Colonic mucosa (tissue), 4 donors: ENCODE results near the gene TEX9. TPM values are rescaled to one million over a fixed set of nuclear protein-coding genes. Genes with fewer than 3 reads are reported as not detected.

ENCODE experiments used
- DNase-seq: peaks from one replicate; pipeline ENCODE4 v3.0.0-alpha.2; 2020
- H3K27ac ChIP-seq: fragments of 200-600 bp; one replicate; pipeline ENCODE4 v1.8.0; 2021
- H3K27me3 ChIP-seq: fragments of 200-600 bp; one replicate; pipeline ENCODE4 v1.8.0; 2021
- H3K36me3 ChIP-seq: fragments of 200-600 bp; one replicate; pipeline ENCODE4 v1.8.0; 2021
- H3K4me1 ChIP-seq: fragments of 200-600 bp; one replicate; pipeline ENCODE4 v1.8.0; 2021; ENCODE audit warnings: mild to moderate bottlenecking
- H3K4me3 ChIP-seq: fragments of 200-600 bp; one replicate; pipeline ENCODE4 v1.8.0; 2021
- H3K9ac ChIP-seq, 2 donors: one replicate each; pipeline ENCODE4 v1.7.0; 2013; ENCODE audit warnings: control low read depth in 2 of 2, low read depth in 2 of 2, low read length in 2 of 2
- H3K9me3 ChIP-seq: fragments of 200-600 bp; one replicate; pipeline ENCODE4 v1.8.0; 2021
- CTCF ChIP-seq: fragments of 200-600 bp; IDR thresholded peaks from one replicate; pipeline ENCODE4 v1.8.0; 2022; ENCODE audit warnings: antibody characterized with exemption, mild to moderate bottlenecking
- intact Hi-C: fragments of 100-400 bp; cut with DNase I; formaldehyde crosslinking; loops from one replicate; pipeline ENCODE4 v1.14.1; 2022
- total RNA-seq, 2 donors: library from RNA; stranded (reverse); fragmentation: NEBNext Ultra II Directional in 1 of 2; extraction: Animal tissue kit (Norgen Biotek cat#: 25700) in 1 of 2; gene quantifications; one replicate each; pipeline ENCODE4 v1.2.1, GENCODE V29; 2021
- donor health status: healthy.
- donor health status: DM: no; HTN: no; CAD: no.
- donor health status: DM: no; HTN: no; CAD: no.

Gene TEX9
- total RNA-seq, 2 donors from 2014 or later: 5.4 to 5.9 TPM

- Histone ChIP-seq H3K4me1 (no peaks in the 10 kb centered on the region), H3K27me3 (no peaks in the 10 kb centered on the region), H3K9ac (no peak overlapping the region), H3K4me3 (no peak overlapping the region), H3K36me3 (no peaks in the 10 kb centered on the region), H3K9me3 (no peaks in the 10 kb centered on the region), H3K27ac (no peak overlapping the region)
- no peak for TF ChIP-seq CTCF
- intact Hi-C loops: no loop called here
- no peak for DNase-seq
Observed at GRCh38 chr15:56351957-56352506, 13.2 kb upstream of the TEX9 start.

GRCh38 chr15:56353119-56353518 lies 12.1 kb upstream of the TEX9 start:
- H3K36me3 ChIP-seq: no peaks in the 10 kb centered on the region
- no peak overlapping the region for H3K4me3 ChIP-seq
- no peak overlapping the region for H3K9ac ChIP-seq
- intact Hi-C loops: no loop called here
- H3K27ac ChIP-seq: no peak overlapping the region
- no peaks in the 10 kb centered on the region for H3K4me1 ChIP-seq
- no peak for TF ChIP-seq CTCF
- no peak for DNase-seq
- H3K27me3 ChIP-seq: no peaks in the 10 kb centered on the region
- H3K9me3 ChIP-seq: no peaks in the 10 kb centered on the region

DNA sequence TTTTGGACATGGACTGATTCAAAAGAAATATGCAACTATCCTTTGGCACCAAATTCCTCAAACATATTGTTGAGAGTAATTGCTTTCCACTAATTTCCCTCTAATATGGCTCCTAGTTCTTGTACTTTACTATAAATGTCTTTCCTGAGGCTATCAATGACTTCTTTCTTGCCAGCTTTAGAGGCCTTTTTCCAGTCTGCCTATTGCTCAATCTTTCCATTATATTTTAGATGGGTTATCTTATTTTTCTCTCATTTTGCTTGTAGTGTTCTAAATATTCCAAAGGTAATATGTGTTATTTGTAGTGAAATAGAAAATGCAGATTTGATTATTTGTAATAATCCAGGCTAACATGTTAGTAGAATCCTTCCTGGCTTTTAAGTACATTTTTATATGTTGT lies 11.5 kb upstream of the TEX9 start:
- Histone ChIP-seq H3K4me1 (no peaks in the 10 kb centered on the region), H3K9me3 (no peaks in the 10 kb centered on the region), H3K9ac (no peak overlapping the region), H3K4me3 (no peak overlapping the region), H3K27me3 (no peaks in the 10 kb centered on the region), H3K27ac (no peak overlapping the region), H3K36me3 (no peaks in the 10 kb centered on the region)
- no peak for DNase-seq
- intact Hi-C loops: no loop called here
- TF ChIP-seq CTCF: no peak

DNA sequence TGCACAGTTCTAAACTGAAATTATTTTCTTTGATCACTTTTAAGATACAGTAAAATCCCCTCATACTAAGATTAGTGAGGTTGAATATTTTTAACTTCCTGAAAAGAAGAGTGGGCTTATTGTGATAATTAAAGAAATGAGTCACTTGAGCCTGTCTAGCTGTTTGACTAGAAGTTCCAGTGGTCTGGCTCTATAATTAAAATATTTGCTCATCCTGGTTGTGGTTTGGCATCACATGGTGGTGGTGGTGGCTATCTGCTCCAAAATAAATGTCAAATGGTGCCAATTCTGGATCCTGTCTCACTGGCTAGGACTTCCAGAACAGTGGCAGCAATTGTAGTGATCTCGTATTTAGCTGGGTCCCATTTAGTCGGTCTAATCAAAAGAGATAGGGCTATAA lies 8.6 kb upstream of the TEX9 start:
- H3K9ac ChIP-seq: no peak overlapping the region
- no peak overlapping the region for H3K4me3 ChIP-seq
- no peaks in the 10 kb centered on the region for H3K9me3 ChIP-seq
- no peak overlapping the region for H3K27ac ChIP-seq
- no peaks in the 10 kb centered on the region for H3K4me1 ChIP-seq
- TF ChIP-seq CTCF: no peak
- DNase-seq: no peak
- intact Hi-C loops: no loop called here
- H3K27me3 ChIP-seq: no peaks in the 10 kb centered on the region
- H3K36me3 ChIP-seq: no peaks in the 10 kb centered on the region

DNA sequence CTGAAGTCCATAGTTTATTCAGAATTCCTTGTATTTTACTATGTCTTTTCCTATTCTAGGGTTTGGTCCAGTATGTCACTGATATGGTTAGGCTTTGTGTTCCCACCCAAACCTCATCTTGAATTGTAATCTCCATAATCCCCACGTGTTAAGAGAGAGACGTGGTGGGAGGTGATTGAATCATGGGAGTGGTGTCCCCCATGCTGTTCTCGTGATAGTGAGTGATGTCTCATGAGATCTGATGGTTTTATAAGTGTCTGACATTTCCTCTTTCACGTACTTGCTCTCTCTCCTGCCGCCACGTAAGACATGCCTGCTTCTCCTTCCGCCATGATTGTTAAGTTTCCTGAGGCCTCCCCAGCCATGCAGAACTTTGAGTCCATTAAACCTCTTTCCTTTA lies 6.6 kb upstream of the TEX9 start:
- H3K27me3 ChIP-seq: no peaks in the 10 kb centered on the region
- H3K36me3 ChIP-seq: no peaks in the 10 kb centered on the region
- H3K9ac ChIP-seq: no peak overlapping the region
- H3K9me3 ChIP-seq: no peaks in the 10 kb centered on the region
- no peaks in the 10 kb centered on the region for H3K4me1 ChIP-seq
- TF ChIP-seq CTCF: no peak
- no peak overlapping the region for H3K4me3 ChIP-seq
- no peak for DNase-seq
- intact Hi-C loops: no loop called here
- no peak overlapping the region for H3K27ac ChIP-seq
